Activated CD4-positive, alpha-beta T cell treated with anti-CD3 and anti-CD28 coated beads, Interleukin-2, amount 50 U/mL, for 48 hours (primary cell): ENCODE data around the gene FOXP4.
A peak's percentile ranks its signal among the peaks of the same experiment; 100 is the strongest.
"Not testable (repeated sequence)": the region's sequence is repeated elsewhere in the genome, so short reads cannot be mapped to it uniquely, and the experiment has no call there.

Experiments
- DNase-seq, 2 experiments: peaks; one replicate each; pipeline ENCODE4 v3.0.0-alpha.2; 2020

The FOXP4 gene

GRCh38 chr6:41602422-41602743 is 56.2 kb downstream of the FOXP4 start:
- no peak for DNase-seq

- peak; percentile 77 to 81 for DNase-seq
Measured at GRCh38 chr6:41602864-41603608, 56.9 kb downstream of the FOXP4 start.

GRCh38 chr6:41604006-41604405 is 57.8 kb downstream of the FOXP4 start:
- no peak for DNase-seq

- DNase-seq: no peak
Measured at GRCh38 chr6:41605649-41606048, 59.5 kb downstream of the FOXP4 start.

GRCh38 chr6:41607036-41607435 is 60.9 kb downstream of the FOXP4 start:
- DNase-seq: no peak

- no peak for DNase-seq
Measured at GRCh38 chr6:41607736-41608135, 61.6 kb downstream of the FOXP4 start.

- no peak for DNase-seq
Measured at GRCh38 chr6:41608443-41609151, 62.4 kb downstream of the FOXP4 start.

GRCh38 chr6:41614715-41615114 is 68.5 kb downstream of the FOXP4 start:
- DNase-seq: no peak

GRCh38 chr6:41615311-41615710 is 69.1 kb downstream of the FOXP4 start:
- no peak for DNase-seq

GRCh38 chr6:41618598-41618997 is 72.4 kb downstream of the FOXP4 start:
- DNase-seq: no peak

- not testable (repeated sequence) for DNase-seq
Measured at GRCh38 chr6:41619193-41619592, 73.0 kb downstream of the FOXP4 start.

- no peak for DNase-seq
Measured at GRCh38 chr6:41621367-41621766, 75.2 kb downstream of the FOXP4 start.

GRCh38 chr6:41621802-41622201 is 75.6 kb downstream of the FOXP4 start:
- DNase-seq: no peak

GRCh38 chr6:41622206-41622988 is 76.2 kb downstream of the FOXP4 start:
- no peak for DNase-seq

GRCh38 chr6:41623330-41623729 is 77.1 kb downstream of the FOXP4 start:
- DNase-seq: no peak

- DNase-seq: no peak
Measured at GRCh38 chr6:41624621-41625380, 78.6 kb downstream of the FOXP4 start.

- no peak for DNase-seq
Measured at GRCh38 chr6:41625442-41625841, 79.3 kb downstream of the FOXP4 start.

GRCh38 chr6:41626022-41626421 is 79.8 kb downstream of the FOXP4 start:
- DNase-seq: no peak

- no peak for DNase-seq
Measured at GRCh38 chr6:41626917-41627316, 80.7 kb downstream of the FOXP4 start.

GRCh38 chr6:41629128-41629527 is 82.9 kb downstream of the FOXP4 start:
- no peak for DNase-seq

- no peak for DNase-seq
Measured at GRCh38 chr6:41630069-41630468, 83.9 kb downstream of the FOXP4 start.

GRCh38 chr6:41630946-41631345 is 84.8 kb downstream of the FOXP4 start:
- no peak for DNase-seq

- DNase-seq: no peak
Measured at GRCh38 chr6:41633056-41633634, 87.0 kb downstream of the FOXP4 start.
